Stimulated activated naive CD4-positive, alpha-beta T cell (primary cell): Measurements from ENCODE around the gene HS2ST1.
A peak's percentile ranks its signal among the peaks of the same experiment; 100 is the strongest.
"Not testable (repeated sequence)": the region's sequence is repeated elsewhere in the genome, so short reads cannot be mapped to it uniquely, and the experiment has no call there.

Experiments
- DNase-seq, 6 experiments: peaks; one replicate each; lab custom pipeline; 2025; lab: John Stamatoyannopoulos, UW

Gene HS2ST1

DNA sequence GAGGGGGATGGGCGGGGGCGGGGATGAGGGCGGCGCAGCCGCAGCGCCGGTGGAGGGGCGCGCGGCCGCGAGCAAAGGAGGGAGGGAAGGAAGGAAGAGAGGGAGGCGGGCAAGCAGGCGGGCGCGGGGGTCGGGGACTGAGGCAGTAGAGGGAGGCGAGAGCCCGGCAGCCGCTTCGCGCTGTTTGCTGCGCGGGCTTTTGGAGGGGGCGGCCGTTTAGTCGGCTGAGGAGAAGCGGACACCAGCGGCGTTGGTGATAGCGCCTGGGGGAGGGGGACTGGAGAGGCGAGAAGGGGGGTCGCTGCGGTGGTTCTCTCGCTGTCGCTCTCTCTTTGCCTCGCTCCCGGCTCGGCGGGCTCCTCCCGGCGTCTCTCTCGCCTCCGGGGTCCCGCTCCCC lies at the start of gene HS2ST1:
Gene HS2ST1 (plus strand): TSS at position 35 of the 397 bp plus-strand sequence.
- DNase-seq: no peak

DNA sequence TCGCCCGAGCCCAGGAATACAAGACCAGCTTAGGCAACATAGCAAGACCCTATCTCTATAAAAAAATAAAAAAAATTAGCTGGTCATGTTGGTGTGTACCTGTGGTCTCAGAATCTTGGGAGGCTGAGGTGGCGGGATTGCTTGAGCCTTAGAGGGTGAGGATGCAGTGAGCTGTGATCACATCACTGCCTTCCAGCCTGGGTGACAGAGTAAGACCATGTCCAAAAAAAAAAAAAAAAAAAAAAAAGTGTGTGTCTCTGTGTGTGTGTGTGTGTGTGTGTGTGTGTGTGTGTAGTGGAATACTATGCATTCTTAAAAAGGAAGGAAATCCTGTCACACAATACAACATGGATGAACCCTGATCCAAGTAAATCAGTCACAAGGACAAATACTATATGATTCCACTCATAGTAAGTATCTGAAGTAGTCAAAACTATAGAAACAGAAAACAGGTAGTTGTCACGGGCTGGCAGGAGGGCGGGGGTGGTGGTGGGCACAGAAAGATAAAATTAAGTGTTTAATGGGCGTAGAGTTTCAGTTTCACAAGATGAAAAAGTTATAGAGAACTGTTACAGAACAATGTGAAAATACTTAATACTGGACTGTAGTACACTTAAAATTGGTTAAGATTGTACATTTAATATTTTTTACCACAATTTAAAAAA lies 48.3 kb upstream of the HS2ST1 start:
- no peak for DNase-seq

DNA sequence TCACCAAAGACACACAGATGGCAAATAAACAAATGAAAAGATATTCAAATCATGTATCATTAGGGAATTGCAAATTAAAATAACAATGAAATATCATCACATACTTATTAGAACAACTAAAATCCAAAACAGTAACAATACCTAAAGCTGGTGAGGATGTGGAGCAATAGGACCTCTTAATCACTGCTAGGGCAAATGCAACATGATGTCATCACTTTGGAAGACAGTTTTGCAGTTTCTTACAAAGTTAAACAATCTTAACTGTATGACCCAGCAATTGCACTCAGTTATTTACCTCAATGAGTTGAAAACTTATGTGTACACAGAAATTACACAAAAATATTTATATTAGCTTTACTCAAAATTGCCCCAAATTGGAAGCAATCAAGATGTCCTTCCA lies 47.8 kb upstream of the HS2ST1 start:
- no peak for DNase-seq

DNA sequence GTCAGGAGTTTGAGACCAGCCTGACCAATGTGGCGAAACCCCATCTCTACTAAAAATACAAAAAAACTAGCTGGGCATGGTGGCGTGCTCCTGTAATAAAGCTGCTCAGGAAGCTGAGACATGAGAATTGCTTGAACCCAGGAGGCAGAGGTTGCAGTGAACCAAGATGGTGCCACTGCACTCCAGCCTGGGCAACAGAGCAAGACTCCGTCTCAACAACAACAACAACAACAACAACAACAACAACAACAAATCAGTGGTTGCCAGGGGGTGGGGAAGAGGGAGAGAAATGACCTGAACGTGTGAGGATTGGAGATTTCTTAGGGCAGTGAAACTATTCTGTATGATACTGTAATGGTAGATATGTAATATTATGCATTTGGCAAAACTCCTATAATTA lies 47.2 kb upstream of the HS2ST1 start:
- DNase-seq: not testable (repeated sequence)

DNA sequence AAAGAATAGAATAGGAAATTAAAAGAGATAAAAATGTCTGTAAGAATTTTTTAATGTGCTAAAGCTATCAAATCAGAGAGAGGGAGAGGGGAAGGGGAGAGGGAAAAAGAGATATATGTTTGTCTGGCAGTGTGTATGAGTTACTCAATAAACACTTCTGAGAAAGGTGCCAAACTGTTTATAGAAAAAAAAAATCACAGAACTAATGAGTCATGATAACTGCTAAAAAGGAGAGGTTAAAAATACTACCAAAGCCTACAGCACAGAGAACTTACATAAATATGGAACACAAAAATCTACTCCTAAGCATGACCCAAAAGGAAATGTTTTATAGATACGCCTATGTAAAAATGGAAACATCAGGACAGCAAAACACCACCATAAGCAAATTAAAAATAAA lies 46.0 kb upstream of the HS2ST1 start:
- DNase-seq: no peak

DNA sequence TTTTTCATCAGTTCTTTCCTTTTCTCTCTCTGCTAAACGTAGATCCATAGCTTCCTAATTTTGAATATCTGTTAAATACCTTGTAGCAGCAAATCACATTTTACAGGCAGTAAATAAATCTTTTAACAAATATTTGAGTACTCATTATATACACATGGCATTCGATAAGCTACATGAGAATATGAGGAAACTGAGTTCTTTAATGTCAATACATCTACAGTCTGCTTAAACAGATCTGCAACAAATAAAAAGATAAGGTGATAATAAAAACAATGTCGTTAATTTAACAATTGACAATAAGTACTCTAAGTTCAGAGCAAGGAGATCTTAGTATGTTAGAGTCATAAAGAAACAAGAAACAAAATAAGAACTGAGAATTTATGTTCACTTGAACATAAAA lies 43.4 kb upstream of the HS2ST1 start:
- DNase-seq: no peak

DNA sequence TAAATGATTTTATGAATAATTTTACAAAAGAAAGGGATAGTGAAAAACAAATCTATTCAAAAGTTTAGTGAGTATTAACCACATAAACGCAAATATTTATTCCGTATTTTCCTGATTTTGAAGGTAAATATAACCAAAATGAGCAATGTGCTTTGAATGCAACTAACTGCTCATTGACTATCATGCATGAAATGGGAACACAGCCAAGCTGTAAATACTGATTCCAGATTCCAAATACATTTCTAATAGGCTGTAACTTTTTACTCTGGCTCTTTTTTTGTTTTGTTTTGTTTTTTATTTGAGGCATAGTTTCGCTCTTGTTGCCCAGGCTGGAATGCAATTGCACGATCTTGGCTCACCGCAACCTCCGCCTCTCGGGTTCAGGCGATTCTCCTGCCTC lies 42.3 kb upstream of the HS2ST1 start:
- no peak for DNase-seq

DNA sequence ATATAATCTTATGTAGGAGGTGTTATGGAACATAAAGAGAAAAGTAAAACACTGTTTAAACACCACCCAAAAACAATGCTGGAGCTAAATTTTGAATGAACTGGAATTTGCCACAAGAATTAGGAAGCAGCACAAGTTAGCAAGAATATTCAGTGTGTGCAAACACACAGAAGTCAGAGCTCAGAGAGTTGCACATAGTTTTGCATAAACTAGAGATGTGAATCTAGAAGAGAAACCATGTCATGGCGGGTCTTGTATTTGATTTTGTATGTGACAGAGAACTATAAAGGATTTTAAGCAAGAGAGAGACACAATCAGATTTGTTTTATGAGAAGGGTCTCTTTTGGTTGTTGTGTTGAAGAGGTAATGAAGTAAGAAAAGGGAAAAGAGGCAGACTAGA lies 38.7 kb upstream of the HS2ST1 start:
- DNase-seq: no peak

DNA sequence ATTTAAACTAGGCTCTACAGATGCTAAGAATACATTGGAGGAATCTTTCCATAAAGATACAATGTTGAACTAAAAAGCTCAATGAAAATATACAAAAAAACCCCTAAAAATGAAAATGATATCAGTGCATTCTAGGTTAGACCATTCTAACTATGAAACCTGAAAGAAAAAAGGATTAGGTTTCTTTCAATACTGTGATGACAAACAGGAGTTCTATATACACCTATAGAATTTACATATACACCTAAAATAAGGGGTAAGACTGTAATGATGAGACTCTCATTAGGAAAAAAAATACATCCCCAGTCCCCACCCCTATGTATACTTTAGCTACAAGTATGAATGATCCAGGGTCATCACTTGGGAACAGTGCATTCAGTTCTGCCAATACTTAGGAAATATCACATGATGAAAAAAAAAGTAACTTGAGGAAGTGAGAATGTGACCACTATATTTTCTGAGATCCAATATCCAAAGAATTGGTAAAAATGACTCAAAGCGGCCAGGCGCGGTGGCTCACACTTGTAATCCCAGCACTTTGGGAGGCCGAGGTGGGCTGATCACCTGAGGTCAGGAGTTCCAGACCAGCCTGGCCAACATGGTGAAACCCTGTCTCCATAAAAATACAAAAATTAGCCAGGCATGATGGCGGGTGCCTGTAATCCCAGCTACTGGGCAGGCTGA lies 26.8 kb upstream of the HS2ST1 start:
- no peak for DNase-seq

DNA sequence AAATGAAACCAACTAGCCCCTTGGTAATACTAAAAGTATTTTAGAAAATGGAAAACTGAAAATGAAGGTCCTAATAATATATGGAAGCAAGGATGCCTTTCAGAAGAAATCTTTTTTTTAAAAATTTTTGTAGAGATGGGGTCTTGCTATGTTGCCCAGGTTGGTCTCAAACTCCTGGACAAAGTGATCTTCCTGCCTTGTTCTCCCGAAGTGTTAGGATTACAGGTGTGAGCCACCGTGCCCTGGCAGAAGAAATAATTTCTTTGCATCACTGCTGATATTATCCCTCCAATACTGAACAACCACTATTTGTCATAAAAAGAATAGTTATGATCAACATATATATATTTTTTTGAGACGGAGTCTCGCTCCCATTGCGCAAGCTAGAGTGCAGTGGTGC lies 26.1 kb upstream of the HS2ST1 start:
- no peak for DNase-seq

DNA sequence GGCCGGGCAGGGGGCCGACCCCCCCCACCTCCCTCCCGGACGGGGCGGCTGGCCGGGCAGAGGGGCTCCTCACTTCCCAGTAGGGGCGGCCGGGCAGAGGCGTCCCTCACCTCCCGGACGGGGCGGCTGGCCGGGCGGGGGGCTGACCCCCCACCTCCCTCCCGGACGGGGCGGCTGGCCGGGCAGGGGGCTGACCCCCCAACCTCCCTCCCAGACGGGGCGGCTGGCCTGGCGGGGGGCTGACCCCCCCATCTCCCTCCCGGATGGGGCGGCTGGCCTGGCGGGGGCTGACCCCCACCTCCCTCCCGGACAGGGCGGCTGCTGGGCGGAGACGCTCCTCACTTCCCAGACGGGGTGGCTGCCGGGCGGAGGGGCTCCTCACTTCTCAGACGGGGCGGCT lies 15.0 kb upstream of the HS2ST1 start:
- DNase-seq: not testable (repeated sequence)

DNA sequence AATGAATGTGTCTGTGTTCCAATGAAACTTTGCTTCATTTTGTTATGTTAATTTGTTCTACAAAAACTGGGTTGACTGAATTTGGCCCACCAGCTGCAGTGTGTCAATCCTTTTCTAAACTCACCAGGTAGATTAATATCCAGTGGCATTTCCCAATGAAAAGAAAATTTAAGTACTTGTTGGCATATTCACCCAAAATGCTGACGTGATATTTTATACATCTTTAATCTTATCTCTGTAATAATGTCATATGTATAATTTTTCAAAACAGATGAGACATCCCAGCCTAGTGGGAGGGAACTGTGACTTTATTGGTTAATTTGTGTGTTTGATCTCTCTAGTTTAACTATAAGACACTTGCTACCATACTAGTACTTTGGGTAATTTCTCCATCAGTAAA lies 8.6 kb upstream of the HS2ST1 start:
- no peak for DNase-seq

DNA sequence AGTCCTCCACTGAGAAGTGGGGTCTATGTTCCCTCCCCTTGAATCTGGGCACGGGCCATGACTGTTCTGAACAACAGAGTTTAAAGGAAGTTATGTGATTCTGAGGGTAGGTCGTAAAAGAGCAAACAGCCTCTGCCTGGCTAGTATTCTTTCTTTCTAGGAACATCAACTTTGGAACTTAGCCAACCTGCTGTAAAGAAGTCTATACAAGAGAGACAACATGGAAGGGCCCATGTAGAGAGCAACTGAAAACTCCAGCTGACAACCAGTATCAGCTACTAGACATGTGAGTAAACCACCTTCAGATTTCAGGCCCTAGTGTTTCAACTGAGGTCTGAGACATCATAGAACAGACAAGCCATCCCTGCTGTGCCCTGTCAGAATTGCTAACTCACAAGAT lies 8.0 kb upstream of the HS2ST1 start:
- no peak for DNase-seq

DNA sequence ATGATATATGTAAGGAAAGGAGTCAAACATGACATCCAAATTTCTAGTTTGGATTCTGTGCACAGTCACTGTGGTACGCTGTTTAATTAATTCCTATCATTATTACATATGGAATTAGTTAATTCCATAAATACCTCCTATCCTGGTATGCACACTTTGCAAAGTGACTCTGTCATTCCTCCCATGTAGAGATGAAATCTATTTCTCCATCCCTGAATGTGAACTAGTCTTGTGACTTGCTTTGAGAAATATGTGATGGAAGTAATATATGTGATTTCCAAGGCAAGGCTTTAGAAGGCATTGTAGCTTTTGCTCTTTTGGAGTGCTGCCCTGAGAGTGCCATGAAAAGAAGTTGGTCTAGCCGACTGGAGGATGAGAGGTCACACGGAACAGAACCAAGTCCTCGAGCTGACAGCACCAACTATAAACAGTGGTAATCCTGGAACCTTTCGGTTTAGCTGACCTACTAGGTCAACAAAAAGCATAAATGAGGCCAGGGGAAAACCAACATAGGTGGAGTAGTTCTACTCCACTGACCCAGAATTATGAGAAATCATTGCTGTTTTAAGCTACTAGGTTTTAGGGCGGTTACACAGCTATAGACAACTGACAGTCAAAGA lies 2.0 kb upstream of the HS2ST1 start:
- no peak for DNase-seq

DNA sequence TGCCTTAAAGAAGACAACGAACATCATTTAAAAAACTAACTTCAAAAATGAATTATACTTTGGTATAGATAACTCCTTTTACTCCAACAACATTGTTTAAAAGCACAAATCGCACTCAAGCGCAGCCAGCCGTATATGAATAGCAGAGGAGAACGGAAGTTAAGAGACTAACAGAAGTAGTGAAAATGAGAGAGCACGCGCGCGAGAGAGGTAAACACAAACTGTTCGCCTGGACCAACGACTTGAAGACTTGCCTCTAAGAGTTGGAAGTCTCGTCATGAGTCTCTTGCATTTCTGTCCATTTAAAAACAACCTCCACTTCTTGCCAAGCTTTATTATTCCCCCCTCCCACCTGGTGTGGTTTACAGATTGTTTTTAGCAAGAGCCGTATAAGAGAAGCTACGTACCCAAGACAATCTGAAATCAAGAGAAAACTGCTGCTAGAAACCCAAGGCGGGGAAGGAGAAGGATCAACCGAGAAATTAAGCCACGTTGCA lies 988 bp upstream of the HS2ST1 start:
- peak in 4 of 6 experiments; percentile 1 to 66 (median 21) for DNase-seq

DNA sequence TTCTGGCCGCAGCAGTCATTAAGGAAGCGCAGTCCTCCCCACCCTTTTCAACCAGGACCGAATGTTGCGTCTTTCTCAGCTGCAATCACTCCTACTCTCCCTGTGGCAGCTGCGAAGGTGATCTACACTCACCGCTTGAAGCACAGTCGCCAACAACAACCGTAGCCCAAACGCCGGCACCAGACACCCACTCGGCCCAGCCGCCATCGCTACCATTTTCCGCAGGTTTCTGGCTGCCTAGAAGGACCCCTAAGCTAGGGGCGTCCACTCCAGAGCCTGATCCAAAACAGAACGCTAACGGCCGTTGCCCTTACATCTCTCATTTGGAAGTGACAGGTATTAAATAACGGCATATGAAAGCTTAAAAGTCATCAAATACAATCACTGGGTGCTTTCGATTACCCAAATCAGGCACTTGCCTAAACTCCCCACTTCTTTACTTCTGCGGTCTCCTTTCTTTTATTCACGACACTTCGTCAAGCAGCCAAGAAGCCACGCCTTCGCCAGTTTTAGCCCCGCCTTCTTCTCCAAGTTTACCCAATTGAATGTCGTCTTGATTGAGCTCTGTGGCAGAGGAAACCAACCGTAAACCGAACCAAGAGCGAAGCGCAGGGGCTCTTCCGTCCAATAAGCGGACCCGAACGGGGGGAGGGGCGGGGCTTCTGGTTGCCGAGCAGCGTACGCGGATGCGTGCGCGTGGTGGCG lies 387 bp upstream of the HS2ST1 start, which contains the start of gene SELENOF:
Gene SELENOF (minus strand): TSS at position 231 of the 705 bp plus-strand sequence. CDS start 15 bp downstream, at position 216.
- peak; percentile 96 to 99 (median 98) for DNase-seq

DNA sequence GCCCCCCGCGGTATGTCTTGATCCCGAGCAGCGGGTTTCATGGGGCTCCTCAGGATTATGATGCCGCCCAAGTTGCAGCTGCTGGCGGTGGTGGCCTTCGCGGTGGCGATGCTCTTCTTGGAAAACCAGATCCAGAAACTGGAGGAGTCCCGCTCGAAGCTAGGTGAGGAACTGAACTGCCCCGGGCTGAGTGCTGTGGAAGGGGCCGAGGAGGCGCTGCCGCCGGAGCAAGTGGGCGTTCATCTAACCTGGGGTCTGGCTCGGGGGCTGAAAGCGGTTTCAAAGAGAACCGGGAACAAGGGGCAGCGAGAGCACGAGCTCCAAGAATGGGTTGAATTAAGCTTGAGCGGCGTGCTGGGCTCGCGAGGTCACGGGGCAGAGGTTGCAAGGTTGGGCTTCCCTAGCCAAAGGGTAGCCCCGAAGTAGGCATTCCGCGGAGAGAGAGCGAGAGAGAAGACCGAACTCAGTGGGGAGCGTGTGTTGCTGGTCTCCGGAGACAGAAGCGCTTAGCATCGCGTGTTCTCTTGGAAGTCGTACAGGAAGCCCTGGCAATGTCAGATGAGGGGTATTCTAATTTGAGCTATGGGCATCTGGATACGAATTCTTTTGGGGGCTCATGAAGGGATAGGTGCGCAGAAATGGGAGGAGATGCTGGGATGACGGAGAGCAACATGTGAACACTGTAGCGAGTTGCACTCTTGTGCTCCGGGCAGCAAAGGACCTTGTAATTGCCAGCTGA lies 732 bp downstream of the HS2ST1 start:
- DNase-seq: peak; percentile 21 to 70 (median 48)

DNA sequence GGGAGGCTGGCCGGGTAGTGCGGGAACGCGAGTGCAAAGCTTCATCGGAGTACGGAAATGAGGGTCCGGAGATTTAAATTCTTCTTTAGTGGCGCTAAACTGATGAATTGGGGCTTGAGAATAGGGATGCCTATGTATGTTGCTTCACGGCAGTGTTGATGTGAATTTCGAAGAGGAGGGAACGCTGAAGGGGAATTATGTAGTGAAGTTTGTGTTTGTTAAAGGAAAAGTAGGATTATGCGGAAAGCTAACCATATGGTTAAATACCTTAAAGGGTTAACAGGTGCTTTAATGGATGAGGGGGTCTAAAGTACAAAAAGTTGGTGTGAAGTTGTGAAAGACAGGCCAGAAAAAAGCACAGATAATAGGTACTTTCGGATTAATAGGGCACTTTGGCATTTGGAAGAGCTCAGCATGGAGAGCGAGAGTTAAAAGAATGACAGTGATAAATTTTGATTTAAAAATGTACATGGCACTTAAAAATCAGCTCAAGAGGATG lies 1.4 kb downstream of the HS2ST1 start:
- DNase-seq: no peak

DNA sequence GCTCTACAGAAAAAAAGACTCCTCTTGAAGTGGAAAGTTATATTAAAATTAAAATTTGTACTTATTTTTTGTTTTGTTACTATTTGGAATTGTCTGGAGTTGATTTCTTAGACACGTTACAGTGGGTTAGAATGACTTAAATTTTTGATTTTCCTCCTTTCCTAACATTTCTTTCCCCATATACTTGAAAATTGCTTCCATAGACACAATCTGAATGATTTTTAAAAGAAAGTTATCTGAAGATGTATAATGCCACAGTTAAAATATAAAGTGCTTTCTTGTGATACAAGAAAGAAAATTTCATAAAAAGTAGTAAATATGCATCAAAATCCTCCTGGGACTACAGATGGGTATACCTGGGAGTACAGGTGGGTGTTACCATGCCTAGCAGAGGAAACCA lies 2.3 kb downstream of the HS2ST1 start:
- no peak for DNase-seq

DNA sequence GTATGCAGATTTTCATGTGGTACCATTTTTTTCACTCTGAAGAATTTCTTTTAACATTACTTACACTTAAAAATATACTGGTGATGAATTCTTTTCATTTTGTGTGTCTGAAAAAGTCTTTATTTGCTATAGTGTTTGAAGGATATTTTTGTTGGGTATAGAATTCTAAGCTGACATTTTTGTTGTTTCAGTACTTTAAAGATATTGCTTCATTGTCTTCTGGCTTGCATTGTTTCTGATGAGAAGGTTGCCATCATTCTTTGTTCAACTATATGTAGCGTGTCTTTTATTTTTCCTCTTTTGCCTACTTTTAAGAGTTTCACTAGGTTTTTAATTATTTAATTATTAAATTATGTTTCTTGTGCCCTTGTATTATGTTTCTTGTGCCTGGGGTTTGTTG lies 8.0 kb downstream of the HS2ST1 start:
- DNase-seq: no peak

DNA sequence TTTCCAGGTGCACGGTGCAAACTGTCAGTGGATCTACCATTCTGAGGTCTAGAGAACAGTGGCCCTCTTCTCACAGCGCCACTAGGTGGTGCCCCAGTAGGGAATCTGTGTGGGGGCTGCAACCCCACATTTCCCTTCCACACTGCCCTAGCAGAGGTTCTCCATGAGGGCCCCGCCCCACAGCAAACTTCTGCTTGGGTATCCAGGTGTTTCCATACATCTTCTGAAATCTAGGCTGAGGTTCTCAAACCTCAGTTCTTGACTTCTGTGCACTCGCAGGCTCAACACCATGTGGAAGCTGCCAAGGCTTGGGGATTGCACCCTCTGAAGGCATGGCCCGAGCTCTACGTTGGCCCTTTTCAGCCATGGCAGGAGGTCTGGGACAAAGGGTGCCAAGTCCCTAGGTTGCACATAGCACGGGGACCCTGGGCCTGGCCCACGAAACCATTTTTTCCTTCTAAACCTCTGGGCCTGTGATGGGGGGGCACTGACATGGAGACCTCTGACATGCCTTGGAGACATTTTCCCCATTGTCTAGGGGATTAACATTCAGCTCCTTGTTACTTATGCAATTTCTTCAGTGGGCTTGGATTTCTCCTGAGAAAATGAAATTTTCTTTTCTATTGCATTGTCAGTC lies 10.0 kb downstream of the HS2ST1 start:
- DNase-seq: no peak
